Measurements from ENCODE around the gene NPDC1. TPM values are rescaled to one million over a fixed set of nuclear protein-coding genes. Genes with fewer than 3 reads are reported as not detected.

NPDC1 gene
- total RNA-seq, 2 experiments from 2014 or later: 28.2 to 31.4 TPM

DNA sequence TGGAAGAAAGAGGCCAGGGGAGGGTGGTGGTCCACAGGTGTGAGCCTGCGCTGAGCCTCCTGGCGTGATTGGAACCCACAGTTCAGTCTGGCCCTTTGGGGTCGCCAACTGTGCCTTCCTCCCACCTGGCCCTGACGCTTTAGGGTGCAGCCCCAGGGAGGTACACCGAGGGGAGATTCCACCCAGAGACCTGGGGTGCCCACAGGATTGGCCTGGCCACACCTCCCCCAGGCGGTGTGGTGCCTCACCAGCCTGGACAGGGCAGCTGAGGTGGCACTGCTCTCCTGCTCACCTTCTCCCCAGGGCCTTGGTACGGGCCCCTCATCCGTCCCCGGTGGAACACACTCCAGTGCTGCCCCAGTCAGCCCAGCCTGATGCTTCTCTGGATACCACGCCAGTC, 48.6 kb downstream of the NPDC1 start:
- CTCF ChIA-PET: interaction anchor here (0.6 to 2.3 kb wide), 4 partner anchors 22 to 210 kb away, joined by 3 to 13 read pairs (median 6); partner anchors contain the start of gene ABCA2
- POLR2A ChIA-PET: no interaction called here

DNA sequence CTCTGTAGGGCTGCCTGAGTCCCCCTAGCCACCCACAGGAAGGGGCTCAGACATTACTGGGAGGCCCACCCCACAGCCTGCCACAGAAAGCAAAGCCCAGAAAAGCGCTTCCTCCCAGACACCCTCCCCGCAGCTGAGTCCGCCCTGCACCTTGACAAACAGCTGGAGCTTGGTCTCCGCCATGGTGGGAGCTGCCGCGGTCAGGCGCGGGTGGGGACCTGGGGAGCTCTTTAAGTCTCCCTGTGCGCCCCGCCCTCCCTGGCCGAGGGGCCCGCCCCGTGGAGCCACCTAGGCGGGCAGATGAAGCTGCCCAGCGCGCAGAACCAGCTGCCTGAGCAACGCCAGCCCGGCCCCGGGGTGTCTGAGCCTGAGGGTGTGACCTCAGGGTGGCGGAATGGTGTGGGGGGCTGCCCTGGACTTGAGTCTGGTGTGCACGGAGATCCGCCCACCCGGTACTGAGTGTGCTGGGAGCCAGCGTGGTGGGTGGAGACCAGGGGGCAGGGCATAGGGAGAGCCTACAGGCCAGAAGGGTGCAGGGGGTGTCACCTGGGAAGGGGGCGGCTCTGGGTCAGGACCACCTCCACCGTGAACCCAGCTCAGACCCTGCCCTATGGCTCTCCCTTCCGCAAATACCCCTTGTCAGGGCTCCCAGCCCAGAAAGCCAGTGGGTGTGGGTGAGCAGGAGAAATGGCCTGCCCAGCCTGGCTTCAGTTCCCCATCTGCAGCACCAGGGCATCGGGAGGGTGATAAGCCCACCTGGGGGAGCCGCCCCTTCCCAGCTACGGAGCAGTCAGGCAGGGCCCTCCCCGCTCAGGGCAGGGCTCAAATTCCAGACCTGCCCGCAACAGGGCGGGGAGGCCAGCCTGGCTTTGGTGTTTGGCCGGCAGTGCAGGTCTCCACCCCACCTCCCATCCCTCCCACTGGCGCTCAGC, 49.4 kb downstream of the NPDC1 start, which contains the start of gene CLIC3:
CLIC3 (minus strand) TSS at position 208 of the 932 bp plus-strand sequence; CDS start at position 183, 25 bp downstream.
- ChIA-PET POLR2A (interaction anchor here (1.5 kb wide), 1 partner anchor 48 kb away, joined by 4 read pairs; no protein-coding TSS in a partner anchor), CTCF (interaction anchor here (0.7 to 2.3 kb wide), 7 partner anchors 21 to 209 kb away, joined by 3 to 13 read pairs (median 3); partner anchors contain the start of gene ABCA2)

DNA sequence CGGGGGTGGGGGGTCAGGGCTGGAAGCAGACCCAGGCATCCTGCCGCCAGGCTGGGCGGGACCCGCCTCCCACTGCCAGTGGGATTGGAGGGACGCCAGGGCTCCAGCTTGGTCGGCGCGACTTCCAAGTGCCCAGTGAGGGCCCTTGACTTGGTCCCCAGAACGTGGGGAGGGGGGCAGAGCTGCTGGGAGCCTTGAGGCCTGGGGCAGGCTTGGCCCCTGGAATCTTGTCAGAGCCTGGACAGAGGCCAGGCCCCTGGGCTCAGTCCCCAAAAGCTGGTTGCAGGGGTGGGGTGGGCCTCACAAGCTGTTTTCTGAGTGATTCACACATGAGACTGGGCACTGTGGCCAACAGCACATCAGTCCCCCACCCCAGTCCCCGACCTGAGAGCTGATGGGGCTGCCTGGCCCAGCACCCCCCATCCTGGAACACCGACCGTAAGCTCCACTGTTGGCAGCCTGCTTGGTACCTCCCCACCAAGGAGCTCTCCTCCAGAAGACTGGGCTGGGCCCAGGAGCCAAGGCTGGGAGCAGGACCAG, 50.1 kb downstream of the NPDC1 start:
- CTCF ChIA-PET: interaction anchor here (1.0 to 2.3 kb wide), 7 partner anchors 20 to 208 kb away, joined by 3 to 13 read pairs (median 3); partner anchors contain the start of gene ABCA2
- POLR2A ChIA-PET: interaction anchor here (0.6 to 1.5 kb wide), 2 partner anchors 48 to 198 kb away, joined by 4 to 6 read pairs; no protein-coding TSS in a partner anchor

DNA sequence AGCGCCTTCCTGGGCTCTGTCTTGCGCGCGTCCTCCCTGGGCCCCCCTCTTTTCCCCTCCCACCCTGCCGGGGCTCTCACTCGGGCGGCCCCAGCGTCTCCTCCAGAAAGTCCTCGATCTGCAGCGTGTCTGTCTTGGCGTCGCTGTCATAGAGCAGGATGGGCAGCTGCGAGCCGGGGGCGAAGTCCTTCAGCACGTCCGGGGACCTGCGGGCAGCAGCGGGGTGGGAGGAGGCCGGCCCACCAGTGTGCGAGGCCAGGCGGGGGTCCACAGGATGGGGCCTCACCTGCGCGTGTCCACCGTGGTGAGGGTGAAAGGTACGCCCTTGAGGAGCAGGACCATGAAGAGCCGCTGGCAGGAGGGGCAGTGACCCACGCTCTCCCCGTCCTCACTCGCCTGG, 50.6 kb downstream of the NPDC1 start:
- CTCF ChIA-PET: interaction anchor here (1.1 to 2.3 kb wide), 5 partner anchors 20 to 151 kb away, joined by 3 to 13 read pairs (median 9); partner anchors contain the start of gene ABCA2
- POLR2A ChIA-PET: interaction anchor here (0.6 to 1.5 kb wide), 3 partner anchors 47 to 198 kb away, joined by 3 to 6 read pairs (median 4); no protein-coding TSS in a partner anchor

DNA sequence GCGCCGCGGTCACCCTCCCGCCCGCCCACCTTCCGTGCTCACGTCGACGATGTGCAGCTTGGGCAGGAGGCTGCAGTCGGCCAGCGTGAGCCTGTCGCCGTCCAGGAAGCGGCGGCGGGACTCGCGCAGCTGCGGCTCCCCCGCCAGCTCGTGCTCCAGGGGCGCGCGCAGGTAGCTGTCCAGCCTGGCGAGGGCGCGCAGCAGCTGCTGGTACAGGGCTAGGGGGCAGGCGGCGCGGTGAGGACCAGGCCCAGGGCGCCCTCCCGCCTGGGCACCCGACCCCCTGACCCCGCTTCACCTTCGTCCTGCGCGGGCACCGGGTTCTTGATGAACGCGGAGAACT, 51.1 kb downstream of the NPDC1 start:
- ChIA-PET CTCF (interaction anchor here (1.2 to 4.4 kb wide), 3 partner anchors 34 to 151 kb away, joined by 3 to 26 read pairs (median 9); partner anchors contain the start of gene ABCA2), POLR2A (interaction anchor here (0.6 kb wide), 2 partner anchors 73 to 197 kb away, joined by 3 to 6 read pairs; no protein-coding TSS in a partner anchor)

DNA sequence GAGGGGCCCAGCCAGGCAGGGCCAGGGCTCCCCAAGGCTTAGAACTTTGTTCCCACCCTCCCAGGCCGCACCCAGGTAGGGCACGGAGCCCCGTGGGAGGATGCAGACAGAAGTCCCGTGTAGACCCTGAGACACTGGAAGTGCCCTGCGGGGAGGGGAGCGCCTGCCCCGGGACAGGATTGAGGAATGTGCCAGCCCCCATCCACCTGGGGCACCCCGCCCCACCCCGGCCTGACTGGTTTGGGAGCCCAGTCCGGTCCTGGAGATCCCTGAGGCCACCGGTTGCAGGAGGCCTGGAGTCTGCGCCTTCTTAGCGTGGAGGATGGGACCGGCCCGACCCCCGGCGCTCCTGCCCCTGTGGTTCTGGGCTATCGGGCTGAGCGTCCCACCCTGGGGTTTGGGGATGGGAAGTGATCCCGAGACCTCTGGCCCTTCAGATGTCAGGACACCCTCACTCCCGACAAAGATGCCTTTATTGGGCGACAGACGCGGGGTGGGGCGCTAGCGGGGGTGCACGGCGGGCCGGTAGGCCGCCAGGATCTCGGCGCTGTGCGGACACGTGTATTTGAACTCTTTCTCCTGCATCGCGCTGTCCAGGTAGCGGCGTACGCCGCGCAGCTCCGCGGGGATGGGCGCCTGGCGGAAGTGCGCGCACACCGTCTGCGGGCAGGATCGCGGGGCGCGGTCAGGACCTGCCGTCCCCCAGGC, 51.6 kb downstream of the NPDC1 start:
- ChIA-PET CTCF (interaction anchor here (1.1 to 4.4 kb wide), 4 partner anchors 35 to 152 kb away, joined by 3 to 26 read pairs (median 6); partner anchors contain the start of genes ABCA2, AJM1 and C8G), POLR2A (interaction anchor here (0.6 kb wide), 1 partner anchor 39 kb away, joined by 4 read pairs; no protein-coding TSS in a partner anchor)

DNA sequence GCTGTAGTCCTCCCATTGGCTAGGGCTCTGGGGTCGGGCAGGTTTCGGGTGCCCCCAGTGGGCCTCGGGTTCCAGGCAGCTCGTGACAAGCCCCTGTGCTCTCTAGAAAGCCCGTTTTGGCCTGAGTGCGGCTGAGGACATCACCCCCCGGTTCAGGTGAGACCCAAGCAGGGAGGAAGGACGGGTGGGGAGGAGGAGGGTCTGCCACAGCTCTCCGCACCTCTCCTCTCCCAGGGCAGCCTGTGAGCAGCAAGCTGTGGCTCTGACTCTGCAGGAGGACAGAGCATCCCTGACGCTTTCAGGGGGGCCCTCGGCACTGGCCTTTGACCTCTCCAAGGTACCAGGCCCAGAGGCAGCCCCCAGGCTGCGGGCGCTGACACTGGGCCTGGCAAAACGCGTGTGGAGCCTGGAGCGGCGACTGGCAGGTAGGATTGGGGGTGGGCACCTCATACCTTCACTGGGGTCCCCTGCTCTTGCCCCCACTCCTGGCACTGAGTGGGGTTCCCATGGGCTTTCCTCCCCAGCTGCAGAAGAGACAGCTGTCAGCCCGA, 53.1 kb downstream of the NPDC1 start:
- POLR2A ChIA-PET: interaction anchor here (0.5 to 1.8 kb wide), 8 partner anchors 9 to 243 kb away, joined by 3 to 9 read pairs (median 4); no protein-coding TSS in a partner anchor
- CTCF ChIA-PET: interaction anchor here (0.9 to 4.4 kb wide), 9 partner anchors 18 to 151 kb away, joined by 3 to 26 read pairs (median 6); partner anchors contain the start of genes ABCA2, AJM1 and C8G

DNA sequence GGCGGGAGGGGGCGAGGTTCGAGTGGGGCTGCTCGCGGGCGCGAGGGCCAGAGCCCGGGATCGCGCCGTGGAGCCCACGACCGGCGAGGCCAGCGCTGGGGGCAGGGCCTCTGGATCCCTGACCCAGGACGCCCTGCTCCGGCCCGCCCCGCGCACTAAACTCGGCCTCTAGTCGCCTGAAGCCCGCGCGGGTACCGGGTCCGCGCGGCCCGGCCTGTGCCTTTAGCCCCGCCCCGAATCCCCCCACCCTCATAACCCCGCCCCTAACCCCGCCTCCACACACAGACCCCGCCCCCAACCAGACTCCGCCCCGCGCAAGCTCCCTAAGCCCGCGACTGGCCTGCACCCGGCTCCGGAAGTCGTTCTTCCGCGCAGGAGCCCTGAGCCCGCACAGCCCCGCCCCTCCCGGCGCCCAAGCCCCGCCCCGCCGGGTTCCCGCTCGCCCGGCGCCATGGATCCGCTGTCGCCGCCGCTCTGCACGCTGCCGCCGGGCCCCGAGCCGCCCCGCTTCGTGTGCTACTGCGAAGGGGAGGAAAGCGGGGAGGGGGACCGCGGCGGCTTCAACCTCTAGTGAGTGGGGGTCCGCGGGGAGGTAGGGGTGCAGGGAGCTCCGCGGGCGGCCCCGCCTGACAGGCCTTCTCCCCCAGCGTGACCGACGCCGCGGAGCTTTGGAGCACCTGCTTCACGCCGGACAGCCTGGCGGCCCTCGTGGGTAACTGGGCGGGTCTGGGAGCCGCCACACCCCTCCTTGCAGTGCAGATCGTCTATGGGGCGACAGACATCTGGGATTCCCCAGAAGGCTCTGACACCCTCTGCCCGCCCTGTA, 53.8 kb downstream of the NPDC1 start, which contains the start of gene PAXX:
PAXX (plus strand) TSS at position 430 of the 826 bp plus-strand sequence; CDS start at position 452, 22 bp downstream.
- ChIA-PET POLR2A (interaction anchor here (0.5 to 1.8 kb wide), 13 partner anchors 10 to 264 kb away, joined by 3 to 13 read pairs (median 4); no protein-coding TSS in a partner anchor), CTCF (interaction anchor here (1.0 to 4.4 kb wide), 10 partner anchors 10 to 204 kb away, joined by 3 to 26 read pairs (median 6); partner anchors contain the start of genes ABCA2, AJM1, C8G and LCNL1)

DNA sequence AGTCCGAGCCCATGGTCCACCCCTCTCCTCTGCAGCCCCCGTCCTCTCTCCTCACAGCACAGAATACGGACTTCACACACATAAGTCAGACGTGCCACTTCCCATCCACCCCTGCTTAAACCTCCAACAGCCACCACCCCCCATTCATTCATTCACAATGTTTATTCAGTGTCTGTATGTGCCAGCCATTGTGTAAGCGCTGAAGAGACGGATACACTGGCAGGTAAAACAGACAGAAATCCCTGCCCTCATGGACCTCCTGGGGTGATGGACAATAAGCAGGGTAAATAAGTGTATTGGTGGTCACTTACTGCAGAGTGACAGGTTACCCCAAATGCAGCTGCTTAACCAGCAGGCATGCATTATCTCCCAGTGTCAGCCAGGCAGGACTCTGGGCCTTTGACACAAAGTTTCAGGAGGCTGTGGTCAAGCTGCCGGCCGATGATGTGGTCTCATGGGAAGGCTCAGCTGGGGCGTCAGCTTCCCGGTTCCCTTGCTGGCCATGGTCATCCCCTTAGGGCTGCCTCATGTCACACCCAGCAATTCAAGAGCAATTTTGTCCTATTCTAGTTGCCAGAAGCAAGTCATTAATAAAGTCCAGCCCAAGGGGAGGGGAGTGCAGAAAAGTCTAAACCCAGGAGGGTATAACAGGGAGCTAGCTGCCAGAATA, 55.6 kb downstream of the NPDC1 start:
- POLR2A ChIA-PET: interaction anchor here (1.5 kb wide), 1 partner anchor 262 kb away, joined by 3 read pairs; no protein-coding TSS in a partner anchor
- CTCF ChIA-PET: interaction anchor here (1.6 to 4.4 kb wide), 3 partner anchors 16 to 45 kb away, joined by 6 to 26 read pairs (median 18); partner anchors contain the start of gene ABCA2

Other genes starting within 250 kb of the NPDC1 start
- under 1 TPM in 1 of 2 experiments, not detected in 1; 0.46 TPM for gene CCDC183, start 249.8 kb downstream of the NPDC1 start, total RNA-seq
- 100 to 1,000 TPM; 101 to 106 TPM for gene RABL6, start 238.2 kb downstream of the NPDC1 start, total RNA-seq
- gene AJM1, start 203.7 kb downstream of the NPDC1 start, total RNA-seq: 1 to 10 TPM; 3.8 to 3.9 TPM
- 100 to 1,000 TPM; 104 to 105 TPM for gene PHPT1, start 196.8 kb downstream of the NPDC1 start, total RNA-seq
- 10 to 100 TPM; 14.1 to 15.3 TPM for gene MAMDC4, start 193.8 kb downstream of the NPDC1 start, total RNA-seq
- 100 to 1,000 TPM; 320 to 322 TPM for gene EDF1, start 179.9 kb downstream of the NPDC1 start, total RNA-seq
- 10 to 100 TPM; 48.1 to 55.0 TPM for gene TRAF2, start 159.7 kb downstream of the NPDC1 start, total RNA-seq
- gene FBXW5, start 101.4 kb downstream of the NPDC1 start, total RNA-seq: 10 to 100 TPM; 81.2 to 82.1 TPM
- gene C8G, start 100.9 kb downstream of the NPDC1 start, total RNA-seq: under 1 TPM in 1 of 2 experiments, not detected in 1; 0.69 TPM
- gene LCN12, start 93.9 kb downstream of the NPDC1 start, total RNA-seq: under 1 TPM; 0.73 to 0.89 TPM
- not detected for gene PTGDS, start 68.7 kb downstream of the NPDC1 start, total RNA-seq
- under 1 TPM in 1 of 2 experiments, not detected in 1; 0.10 TPM for gene LCNL1, start 63.2 kb downstream of the NPDC1 start, total RNA-seq
- gene PAXX, start 53.8 kb downstream of the NPDC1 start, total RNA-seq: 10 to 100 TPM; 66.9 to 74.6 TPM
- gene CLIC3, start 49.6 kb downstream of the NPDC1 start, total RNA-seq: not detected
- gene ABCA2, start 17.9 kb downstream of the NPDC1 start, total RNA-seq: 10 to 100 TPM in 1 of 2 experiments, 1 to 10 TPM in 1; 9.8 to 10.3 TPM
- under 1 TPM in 1 of 2 experiments, not detected in 1; 0.06 TPM for gene FUT7, start 14.1 kb downstream of the NPDC1 start, total RNA-seq
- not detected for gene ENTPD2, start 7.9 kb upstream of the NPDC1 start, total RNA-seq
- 10 to 100 TPM; 16.4 to 16.5 TPM for gene SAPCD2, start 24.4 kb upstream of the NPDC1 start, total RNA-seq
- 10 to 100 TPM; 27.2 to 29.6 TPM for gene UAP1L1, start 31.3 kb upstream of the NPDC1 start, total RNA-seq
- 10 to 100 TPM; 30.0 to 34.1 TPM for gene MAN1B1, start 40.8 kb upstream of the NPDC1 start, total RNA-seq
- 100 to 1,000 TPM; 323 to 333 TPM for gene DPP7, start 68.6 kb upstream of the NPDC1 start, total RNA-seq
- under 1 TPM in 1 of 2 experiments, not detected in 1; 0.06 TPM for gene GRIN1, start 93.0 kb upstream of the NPDC1 start, total RNA-seq
- gene LRRC26, start 123.9 kb upstream of the NPDC1 start, total RNA-seq: not detected
- gene TMEM210, start 125.9 kb upstream of the NPDC1 start, total RNA-seq: not detected
- gene ANAPC2, start 142.4 kb upstream of the NPDC1 start, total RNA-seq: 10 to 100 TPM; 49.1 to 51.8 TPM
- gene SSNA1, start 142.5 kb upstream of the NPDC1 start, total RNA-seq: 100 to 1,000 TPM; 103 TPM
- 10 to 100 TPM; 11.1 to 11.9 TPM for gene TPRN, start 154.6 kb upstream of the NPDC1 start, total RNA-seq
- gene TMEM203, start 159.5 kb upstream of the NPDC1 start, total RNA-seq: 10 to 100 TPM; 47.0 to 47.1 TPM
- 10 to 100 TPM; 43.7 to 44.6 TPM for gene NDOR1, start 159.5 kb upstream of the NPDC1 start, total RNA-seq
- gene RNF208, start 176.1 kb upstream of the NPDC1 start, total RNA-seq: 1 to 10 TPM; 3.0 to 4.1 TPM
- gene CYSRT1, start 179.0 kb upstream of the NPDC1 start, total RNA-seq: under 1 TPM in 1 of 2 experiments, not detected in 1; 0.23 TPM
- gene RNF224, start 181.3 kb upstream of the NPDC1 start, total RNA-seq: not detected
- not detected for gene SLC34A3, start 184.7 kb upstream of the NPDC1 start, total RNA-seq
- 100 to 1,000 TPM; 315 to 323 TPM for gene TUBB4B, start 195.1 kb upstream of the NPDC1 start, total RNA-seq
- gene STPG3, start 205.1 kb upstream of the NPDC1 start, total RNA-seq: not detected
- 10 to 100 TPM; 67.0 to 70.9 TPM for gene NELFB, start 209.2 kb upstream of the NPDC1 start, total RNA-seq
- gene TOR4A, start 231.5 kb upstream of the NPDC1 start, total RNA-seq: 1 to 10 TPM; 4.8 TPM

All from activated CD8-positive, alpha-beta memory T cell treated with anti-CD3 and anti-CD28 coated beads for 36 hours (primary cell).